ENCODE data around the gene ZNF70. TPM values are rescaled to one million over a fixed set of nuclear protein-coding genes. Genes with fewer than 3 reads are reported as not detected.
A peak's percentile ranks its signal among the peaks of the same experiment; 100 is the strongest.

ZNF70 gene
- total RNA-seq, 2 donors from 2014 or later, result 3.7 to 3.8 TPM

GRCh38 chr22:23764899-23765881, 14.3 kb upstream of the ZNF70 start:
- ATAC-seq (no peak), DNase-seq (no peak)
- intact Hi-C loops (cut with DNase I, micrococcal nuclease), result loop anchor here (5.0 to 10.0 kb wide), 2 partner anchors 80 to 87 kb away; no protein-coding TSS in a partner anchor

GRCh38 chr22:23763954-23764353, 13.0 kb upstream of the ZNF70 start:
- DNase-seq (no peak), ATAC-seq (no peak)
- intact Hi-C loops (cut with DNase I, micrococcal nuclease), result loop anchor here in 1 of 2 donors (10.0 kb wide), 1 partner anchor 81 kb away; no protein-coding TSS in a partner anchor

GRCh38 chr22:23763579-23763945, 12.7 kb upstream of the ZNF70 start:
- intact Hi-C loops (cut with DNase I, micrococcal nuclease), result loop anchor here in 1 of 2 donors (10.0 kb wide), 1 partner anchor 81 kb away; no protein-coding TSS in a partner anchor
- ATAC-seq (no peak), DNase-seq (peak in 1 of 2 donors; percentile 58)

GRCh38 chr22:23762842-23763578, 12.1 kb upstream of the ZNF70 start, which contains the start of gene C22orf15:
Gene C22orf15, plus strand, starts transcription at chr22:23762990. Its CDS starts 317 bp downstream, at chr22:23763307.
- intact Hi-C loops (cut with DNase I, micrococcal nuclease), result loop anchor here in 1 of 2 donors (10.0 kb wide), 1 partner anchor 82 kb away; no protein-coding TSS in a partner anchor
- ATAC-seq (no peak), DNase-seq (no peak)

- DNase-seq (no peak), ATAC-seq (no peak)
- intact Hi-C loops (cut with DNase I, micrococcal nuclease), result loop anchor here in 1 of 2 donors (10.0 kb wide), 1 partner anchor 85 kb away; no protein-coding TSS in a partner anchor
Measured at GRCh38 chr22:23760056-23760455, 9.1 kb upstream of the ZNF70 start.

GRCh38 chr22:23759566-23759965, 8.7 kb upstream of the ZNF70 start:
- intact Hi-C loops (cut with DNase I, micrococcal nuclease), result no loop called here
- ATAC-seq (no peak), DNase-seq (no peak)

GRCh38 chr22:23756891-23757290, 6.0 kb upstream of the ZNF70 start:
- intact Hi-C loops (cut with DNase I, micrococcal nuclease), result no loop called here
- DNase-seq, result no peak
- no peak for ATAC-seq

- intact Hi-C loops (cut with DNase I, micrococcal nuclease), result no loop called here
- ATAC-seq (no peak), DNase-seq (no peak)
Measured at GRCh38 chr22:23755711-23756110, 4.8 kb upstream of the ZNF70 start.

GRCh38 chr22:23754980-23755636, 4.2 kb upstream of the ZNF70 start:
- intact Hi-C loops (cut with DNase I, micrococcal nuclease), result no loop called here
- no peak for DNase-seq
- ATAC-seq, result no peak

GRCh38 chr22:23754220-23754919, 3.5 kb upstream of the ZNF70 start, which contains the start of gene VPREB3:
Gene VPREB3, minus strand, starts transcription at chr22:23754425. Its CDS starts 62 bp downstream, at chr22:23754363.
- ATAC-seq (no peak), DNase-seq (no peak)
- intact Hi-C loops (cut with DNase I, micrococcal nuclease), result no loop called here

GRCh38 chr22:23753385-23753784, 2.5 kb upstream of the ZNF70 start:
- ATAC-seq (no peak), DNase-seq (no peak)
- intact Hi-C loops (cut with DNase I, micrococcal nuclease), result no loop called here

GRCh38 chr22:23752750-23753149, 1.8 kb upstream of the ZNF70 start:
- ATAC-seq (no peak), DNase-seq (no peak)
- intact Hi-C loops (cut with DNase I, micrococcal nuclease), result no loop called here

GRCh38 chr22:23752090-23752691, 1.3 kb upstream of the ZNF70 start:
- ATAC-seq (no peak), DNase-seq (peak in 1 of 2 donors; percentile 36)
- intact Hi-C loops (cut with DNase I, micrococcal nuclease), result no loop called here

- intact Hi-C loops (cut with DNase I, micrococcal nuclease), result no loop called here
Measured at GRCh38 chr22:23751441-23751996, 607 bp upstream of the ZNF70 start.

GRCh38 chr22:23750367-23750713, 572 bp downstream of the ZNF70 start:
- ATAC-seq (no peak), DNase-seq (no peak)
- intact Hi-C loops (cut with DNase I, micrococcal nuclease), result no loop called here

More at GRCh38 chr22:23751441-23751996, 607 bp upstream of the ZNF70 start:
- ATAC-seq (peak; percentile 33), DNase-seq (peak in 1 of 2 donors; percentile 55)

- intact Hi-C loops (cut with DNase I, micrococcal nuclease), result no loop called here
- ATAC-seq (no peak), DNase-seq (no peak)
Measured at GRCh38 chr22:23749841-23750301, 1.0 kb downstream of the ZNF70 start.

- DNase-seq, result no peak
- ATAC-seq, result no peak
- intact Hi-C loops (cut with DNase I, micrococcal nuclease), result no loop called here
Measured at GRCh38 chr22:23745791-23746190, 5.1 kb downstream of the ZNF70 start.

Data from left colon (tissue), 2 donors.